Parathyroid adenoma (tissue), 2 donors: Measurements from ENCODE around the gene CATSPERE.

Experiments used
- H2AFZ ChIP-seq: fragments of 300-600 bp; sonication (generic); one replicate; pipeline ENCODE4 v1.7.0; 2017; ENCODE audit warnings: antibody characterized with exemption, mild to moderate bottlenecking
- H3K27ac ChIP-seq: fragments of 300-600 bp; sonication (generic); one replicate; pipeline ENCODE4 v1.7.0; 2017
- H3K27me3 ChIP-seq: fragments of 300-600 bp; sonication (generic); one replicate; pipeline ENCODE4 v1.7.0; 2017; ENCODE audit warnings: low read length; ENCODE audit not compliant: control insufficient read depth, insufficient read depth
- H3K36me3 ChIP-seq: fragments of 300-600 bp; sonication (generic); one replicate; pipeline ENCODE4 v1.7.0; 2017; ENCODE audit warnings: low read length; ENCODE audit not compliant: control insufficient read depth, insufficient read depth
- H3K4me1 ChIP-seq: fragments of 300-600 bp; sonication (generic); one replicate; pipeline ENCODE4 v1.7.0; 2017; ENCODE audit warnings: control low read depth
- H3K4me2 ChIP-seq: fragments of 300-600 bp; sonication (generic); one replicate; pipeline ENCODE4 v1.7.0; 2017; ENCODE audit warnings: low read length
- H3K4me3 ChIP-seq: fragments of 300-600 bp; sonication (generic); one replicate; pipeline ENCODE4 v1.7.0; 2017; ENCODE audit warnings: low read depth, low read length
- H3K79me2 ChIP-seq: fragments of 300-600 bp; sonication (generic); one replicate; pipeline ENCODE4 v1.7.0; 2017; ENCODE audit warnings: control low read depth
- H3K9ac ChIP-seq: fragments of 300-600 bp; sonication (generic); one replicate; pipeline ENCODE4 v1.7.0; 2017; ENCODE audit warnings: mild to moderate bottlenecking
- H3K9me3 ChIP-seq: fragments of 300-600 bp; sonication (generic); one replicate; pipeline ENCODE4 v1.7.0; 2017; ENCODE audit warnings: low read length; ENCODE audit not compliant: control insufficient read depth
- CTCF ChIP-seq: fragments of 300-600 bp; sonication (generic); IDR thresholded peaks from one replicate; pipeline ENCODE4 v1.7.0; 2017; ENCODE audit warnings: antibody characterized with exemption, mild to moderate bottlenecking
- donor health status: primary hyperparathyroidism.

Gene CATSPERE

GRCh38 chr1:244615301-244615700 is 154.2 kb downstream of the CATSPERE start:
- Histone ChIP-seq H3K4me2 (no peak overlapping the region), H3K4me3 (no peak overlapping the region), H3K9me3 (no peaks in the 10 kb centered on the region), H2AFZ (no peak overlapping the region), H3K27ac (no peak overlapping the region), H3K79me2 (no peaks in the 10 kb centered on the region), H3K9ac (no peak overlapping the region), H3K27me3 (no peaks in the 10 kb centered on the region), H3K4me1 (no peaks in the 10 kb centered on the region), H3K36me3 (no peaks in the 10 kb centered on the region)
- TF ChIP-seq CTCF, result no peak

GRCh38 chr1:244626709-244627108 is 165.6 kb downstream of the CATSPERE start:
- no peak overlapping the region for H3K27ac ChIP-seq
- H3K4me1 ChIP-seq, result no peaks in the 10 kb centered on the region
- H3K27me3 ChIP-seq, result no peaks in the 10 kb centered on the region
- no peaks in the 10 kb centered on the region for H3K36me3 ChIP-seq
- no peak for TF ChIP-seq CTCF
- no peak overlapping the region for H3K9ac ChIP-seq
- H2AFZ ChIP-seq, result no peak overlapping the region
- no peaks in the 10 kb centered on the region for H3K9me3 ChIP-seq
- no peaks in the 10 kb centered on the region for H3K79me2 ChIP-seq
- no peak overlapping the region for H3K4me2 ChIP-seq
- H3K4me3 ChIP-seq, result no peak overlapping the region

GRCh38 chr1:244628789-244629188 is 167.7 kb downstream of the CATSPERE start:
- Histone ChIP-seq H3K4me2 (no peak overlapping the region), H3K36me3 (no peaks in the 10 kb centered on the region), H3K27me3 (no peaks in the 10 kb centered on the region), H3K4me1 (no peaks in the 10 kb centered on the region), H3K9me3 (no peaks in the 10 kb centered on the region), H3K27ac (no peak overlapping the region), H3K4me3 (no peak overlapping the region), H2AFZ (no peak overlapping the region), H3K9ac (no peak overlapping the region), H3K79me2 (no peaks in the 10 kb centered on the region)
- TF ChIP-seq CTCF, result no peak

GRCh38 chr1:244633140-244633539 is 172.1 kb downstream of the CATSPERE start:
- no peak overlapping the region for H3K27ac ChIP-seq
- no peaks in the 10 kb centered on the region for H3K27me3 ChIP-seq
- no peaks in the 10 kb centered on the region for H3K4me1 ChIP-seq
- H3K4me3 ChIP-seq, result no peak overlapping the region
- no peaks in the 10 kb centered on the region for H3K36me3 ChIP-seq
- no peak overlapping the region for H3K4me2 ChIP-seq
- no peak overlapping the region for H3K9ac ChIP-seq
- no peak overlapping the region for H2AFZ ChIP-seq
- no peaks in the 10 kb centered on the region for H3K79me2 ChIP-seq
- no peaks in the 10 kb centered on the region for H3K9me3 ChIP-seq
- no peak for TF ChIP-seq CTCF

GRCh38 chr1:244634546-244634945 is 173.5 kb downstream of the CATSPERE start:
- H3K36me3 ChIP-seq, result no peaks in the 10 kb centered on the region
- H3K4me1 ChIP-seq, result no peaks in the 10 kb centered on the region
- no peak overlapping the region for H3K4me2 ChIP-seq
- TF ChIP-seq CTCF, result no peak
- H3K27ac ChIP-seq, result no peak overlapping the region
- no peaks in the 10 kb centered on the region for H3K27me3 ChIP-seq
- no peak overlapping the region for H3K9ac ChIP-seq
- no peaks in the 10 kb centered on the region for H3K79me2 ChIP-seq
- H3K4me3 ChIP-seq, result no peak overlapping the region
- no peak overlapping the region for H2AFZ ChIP-seq
- no peaks in the 10 kb centered on the region for H3K9me3 ChIP-seq
